Chondrocyte (in vitro differentiated cells): ENCODE data around the gene GAPVD1. TPM values are rescaled to one million over a fixed set of nuclear protein-coding genes. Genes with fewer than 3 reads are reported as not detected.

Experiments used
- DNase-seq: peaks from one replicate; pipeline ENCODE4 v3.0.0; 2021; ENCODE audit warnings: mixed read lengths, low spot score
- H3K27ac Mint-ChIP-seq: one replicate; pipeline ENCODE4 v1.8.0; 2021; ENCODE audit warnings: mild to moderate bottlenecking, moderate library complexity, mixed read lengths; ENCODE audit not compliant: unreplicated experiment
- H3K27me3 Mint-ChIP-seq: 2 replicates; pipeline ENCODE4 v1.8.0; 2021; ENCODE audit warnings: low read depth, mixed read lengths
- H3K36me3 Mint-ChIP-seq: 2 replicates; pipeline ENCODE4 v1.8.0; 2021; ENCODE audit warnings: low read depth, mixed read lengths
- H3K4me1 Mint-ChIP-seq: 2 replicates; pipeline ENCODE4 v1.8.0; 2021; ENCODE audit warnings: low read depth, mild to moderate bottlenecking, mixed read lengths
- H3K4me3 Mint-ChIP-seq: one replicate; pipeline ENCODE4 v1.8.0; 2021; ENCODE audit warnings: mild to moderate bottlenecking, moderate library complexity, mixed read lengths; ENCODE audit not compliant: unreplicated experiment
- H3K9me3 Mint-ChIP-seq: 2 replicates; pipeline ENCODE4 v1.8.0; 2021; ENCODE audit warnings: low read depth, mixed read lengths
- total RNA-seq: library from RNA; stranded (reverse); gene quantifications from 3 replicates; pipeline ENCODE4 v1.2.1, GENCODE V29; 2021
- TF ChIP-seq, protein P1 (sequence below): fragments of 200-600 bp; sonication (generic); IDR thresholded peaks from 2 replicates; pipeline ENCODE4 v1.5.0; 2021; ENCODE audit warnings: antibody characterized with exemption, mild to moderate bottlenecking, moderate library complexity

GAPVD1 gene
- total RNA-seq, 1 donor from 2014 or later, result 46.2 TPM

DNA sequence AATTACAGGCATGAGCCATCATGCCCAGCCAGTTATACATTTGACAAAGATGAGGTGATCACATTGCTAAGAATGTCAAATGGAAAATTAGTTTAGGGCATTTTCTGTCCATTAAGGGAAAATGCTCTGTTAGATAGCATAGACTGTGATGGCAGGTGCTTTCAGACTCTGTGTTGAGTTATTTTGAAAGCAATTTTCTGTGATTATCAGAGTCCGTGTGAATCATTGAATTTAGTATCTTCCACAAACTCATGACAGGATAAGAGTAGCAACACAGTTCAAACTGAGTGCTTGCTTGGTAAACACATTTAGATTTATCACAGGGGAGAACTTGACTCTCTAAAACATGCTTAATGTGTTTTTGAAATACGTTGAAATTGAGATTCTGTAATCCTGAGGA is 69.0 kb downstream of the GAPVD1 start:
- no peak for DNase-seq
- no peaks in the 10 kb centered on the region for H3K27me3 Mint-ChIP-seq
- TF ChIP-seq, protein P1, sequence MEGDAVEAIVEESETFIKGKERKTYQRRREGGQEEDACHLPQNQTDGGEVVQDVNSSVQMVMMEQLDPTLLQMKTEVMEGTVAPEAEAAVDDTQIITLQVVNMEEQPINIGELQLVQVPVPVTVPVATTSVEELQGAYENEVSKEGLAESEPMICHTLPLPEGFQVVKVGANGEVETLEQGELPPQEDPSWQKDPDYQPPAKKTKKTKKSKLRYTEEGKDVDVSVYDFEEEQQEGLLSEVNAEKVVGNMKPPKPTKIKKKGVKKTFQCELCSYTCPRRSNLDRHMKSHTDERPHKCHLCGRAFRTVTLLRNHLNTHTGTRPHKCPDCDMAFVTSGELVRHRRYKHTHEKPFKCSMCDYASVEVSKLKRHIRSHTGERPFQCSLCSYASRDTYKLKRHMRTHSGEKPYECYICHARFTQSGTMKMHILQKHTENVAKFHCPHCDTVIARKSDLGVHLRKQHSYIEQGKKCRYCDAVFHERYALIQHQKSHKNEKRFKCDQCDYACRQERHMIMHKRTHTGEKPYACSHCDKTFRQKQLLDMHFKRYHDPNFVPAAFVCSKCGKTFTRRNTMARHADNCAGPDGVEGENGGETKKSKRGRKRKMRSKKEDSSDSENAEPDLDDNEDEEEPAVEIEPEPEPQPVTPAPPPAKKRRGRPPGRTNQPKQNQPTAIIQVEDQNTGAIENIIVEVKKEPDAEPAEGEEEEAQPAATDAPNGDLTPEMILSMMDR, result no peak
- H3K4me1 Mint-ChIP-seq, result peaks cover 18% of the 10 kb centered on the region
- no peaks in the 10 kb centered on the region for H3K9me3 Mint-ChIP-seq
- no peak overlapping the region for H3K4me3 Mint-ChIP-seq
- peaks cover 32% of the 10 kb centered on the region for H3K36me3 Mint-ChIP-seq
- H3K27ac Mint-ChIP-seq, result no peak overlapping the region

DNA sequence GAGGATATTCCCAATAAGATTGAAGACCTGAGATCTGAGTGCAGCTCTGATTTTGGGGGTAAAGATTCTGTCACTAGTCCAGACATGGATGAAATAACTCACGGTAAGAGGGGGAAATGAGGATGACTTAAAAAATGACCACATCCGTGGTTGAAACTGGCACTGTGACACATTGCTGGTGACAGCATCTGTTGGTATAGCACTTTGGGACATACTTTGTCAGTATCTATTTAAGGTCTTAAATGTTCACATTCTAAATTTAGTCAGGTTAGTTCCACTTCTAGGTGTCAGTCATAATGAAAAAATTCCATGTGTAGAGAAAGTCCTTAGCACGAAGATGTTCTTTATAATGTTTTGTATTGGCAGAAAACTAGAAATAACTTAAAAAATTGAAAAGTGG is 70.9 kb downstream of the GAPVD1 start:
- no peak overlapping the region for H3K4me3 Mint-ChIP-seq
- TF ChIP-seq, protein P1, result no peak
- DNase-seq, result no peak
- H3K9me3 Mint-ChIP-seq, result no peaks in the 10 kb centered on the region
- no peaks in the 10 kb centered on the region for H3K27me3 Mint-ChIP-seq
- peaks cover 32% of the 10 kb centered on the region for H3K36me3 Mint-ChIP-seq
- H3K27ac Mint-ChIP-seq, result peak overlapping the region; percentile 64
- peaks cover 18% of the 10 kb centered on the region for H3K4me1 Mint-ChIP-seq

DNA sequence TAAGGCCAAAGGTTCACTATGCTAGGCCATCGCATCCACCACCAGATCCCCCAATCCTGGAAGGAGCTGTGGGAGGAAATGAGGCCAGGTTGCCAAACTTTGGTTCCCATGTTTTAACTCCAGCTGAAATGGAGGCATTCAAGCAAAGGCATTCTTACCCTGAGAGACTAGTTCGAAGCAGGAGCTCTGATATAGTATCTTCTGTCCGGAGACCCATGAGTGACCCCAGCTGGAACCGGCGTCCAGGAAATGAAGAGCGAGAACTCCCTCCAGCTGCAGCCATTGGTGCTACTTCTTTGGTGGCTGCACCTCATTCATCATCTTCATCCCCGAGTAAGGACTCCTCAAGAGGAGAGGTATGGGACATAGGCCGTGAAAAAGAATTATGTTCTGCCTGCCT is 75.6 kb downstream of the GAPVD1 start:
- DNase-seq, result no peak
- Mint-ChIP-seq H3K36me3 (peaks cover 33% of the 10 kb centered on the region), H3K27me3 (no peaks in the 10 kb centered on the region), H3K27ac (no peak overlapping the region), H3K4me1 (peaks cover 15% of the 10 kb centered on the region), H3K4me3 (no peak overlapping the region), H3K9me3 (no peaks in the 10 kb centered on the region)
- TF ChIP-seq, protein P1, result no peak

GRCh38 chr9:125338929-125339328 is 77.3 kb downstream of the GAPVD1 start:
- H3K9me3 Mint-ChIP-seq, result no peaks in the 10 kb centered on the region
- H3K36me3 Mint-ChIP-seq, result peaks cover 27% of the 10 kb centered on the region
- no peak for DNase-seq
- no peak overlapping the region for H3K4me3 Mint-ChIP-seq
- no peaks in the 10 kb centered on the region for H3K27me3 Mint-ChIP-seq
- peaks cover 20% of the 10 kb centered on the region for H3K4me1 Mint-ChIP-seq
- H3K27ac Mint-ChIP-seq, result no peak overlapping the region
- TF ChIP-seq, protein P1, result no peak

- no peak overlapping the region for H3K4me3 Mint-ChIP-seq
- H3K9me3 Mint-ChIP-seq, result no peaks in the 10 kb centered on the region
- H3K27ac Mint-ChIP-seq, result peak overlapping the region; percentile 33
- peaks cover 27% of the 10 kb centered on the region for H3K4me1 Mint-ChIP-seq
- peaks cover 23% of the 10 kb centered on the region for H3K36me3 Mint-ChIP-seq
- no peak for DNase-seq
- no peaks in the 10 kb centered on the region for H3K27me3 Mint-ChIP-seq
- TF ChIP-seq, protein P1, result no peak
Observed at GRCh38 chr9:125341566-125341965, 79.9 kb downstream of the GAPVD1 start.
